ENCODE data around the gene FOXI1.
"Not testable (repeated sequence)": the region's sequence is repeated elsewhere in the genome, so short reads cannot be mapped to it uniquely, and the experiment has no call there.

The FOXI1 gene

GRCh38 chr5:170126061-170126460, 20.4 kb downstream of the FOXI1 start:
- no peak for DNase-seq (ENCODE audit: low read depth in 2 of 2)

- no peak for DNase-seq (ENCODE audit: low read depth in 2 of 2)
Measured at GRCh38 chr5:170126626-170127025, 20.9 kb downstream of the FOXI1 start.

GRCh38 chr5:170131235-170131634, 25.5 kb downstream of the FOXI1 start:
- no peak for DNase-seq (ENCODE audit: low read depth in 2 of 2)

- no peak for DNase-seq (ENCODE audit: low read depth in 2 of 2)
Measured at GRCh38 chr5:170132269-170132975, 26.7 kb downstream of the FOXI1 start.

GRCh38 chr5:170132976-170133448, 27.3 kb downstream of the FOXI1 start:
- no peak for DNase-seq (ENCODE audit: low read depth in 2 of 2)

GRCh38 chr5:170135796-170136490, 30.2 kb downstream of the FOXI1 start:
- DNase-seq (ENCODE audit: low read depth in 2 of 2) = no peak

GRCh38 chr5:170136506-170136905, 30.8 kb downstream of the FOXI1 start:
- no peak for DNase-seq (ENCODE audit: low read depth in 2 of 2)

GRCh38 chr5:170137694-170138214, 32.1 kb downstream of the FOXI1 start:
- no peak for DNase-seq (ENCODE audit: low read depth in 2 of 2)

- no peak for DNase-seq (ENCODE audit: low read depth in 2 of 2)
Measured at GRCh38 chr5:170138273-170138672, 32.6 kb downstream of the FOXI1 start.

- no peak for DNase-seq (ENCODE audit: low read depth in 2 of 2)
Measured at GRCh38 chr5:170139786-170140335, 34.2 kb downstream of the FOXI1 start.

GRCh38 chr5:170141196-170141595, 35.5 kb downstream of the FOXI1 start:
- not testable (repeated sequence) for DNase-seq (ENCODE audit: low read depth in 2 of 2)

GRCh38 chr5:170141636-170142035, 35.9 kb downstream of the FOXI1 start:
- DNase-seq (ENCODE audit: low read depth in 2 of 2) = no peak

- DNase-seq (ENCODE audit: low read depth in 2 of 2) = no peak
Measured at GRCh38 chr5:170142196-170142595, 36.5 kb downstream of the FOXI1 start.

- no peak for DNase-seq (ENCODE audit: low read depth in 2 of 2)
Measured at GRCh38 chr5:170143091-170143490, 37.4 kb downstream of the FOXI1 start.

GRCh38 chr5:170143710-170144109, 38.0 kb downstream of the FOXI1 start:
- DNase-seq (ENCODE audit: low read depth in 2 of 2) = no peak

GRCh38 chr5:170144286-170145023, 38.8 kb downstream of the FOXI1 start:
- no peak for DNase-seq (ENCODE audit: low read depth in 2 of 2)

- DNase-seq (ENCODE audit: low read depth in 2 of 2) = no peak
Measured at GRCh38 chr5:170145462-170145861, 39.8 kb downstream of the FOXI1 start.

- DNase-seq (ENCODE audit: low read depth in 2 of 2) = no peak
Measured at GRCh38 chr5:170147051-170147752, 41.5 kb downstream of the FOXI1 start.

- DNase-seq (ENCODE audit: low read depth in 2 of 2) = no peak
Measured at GRCh38 chr5:170147753-170148264, 42.1 kb downstream of the FOXI1 start.

- DNase-seq (ENCODE audit: low read depth in 2 of 2) = no peak
Measured at GRCh38 chr5:170148430-170149205, 42.9 kb downstream of the FOXI1 start.

GRCh38 chr5:170149206-170149515, 43.5 kb downstream of the FOXI1 start:
- DNase-seq (ENCODE audit: low read depth in 2 of 2) = no peak
